ENCODE data around the gene CLVS2. TPM values are rescaled to one million over a fixed set of nuclear protein-coding genes. Genes with fewer than 3 reads are reported as not detected.

The CLVS2 gene
- total and polyA plus RNA-seq, 2 of the 4 experiments (the other 2 are of a cell fraction), result 0.02 TPM; not detected in 1

DNA sequence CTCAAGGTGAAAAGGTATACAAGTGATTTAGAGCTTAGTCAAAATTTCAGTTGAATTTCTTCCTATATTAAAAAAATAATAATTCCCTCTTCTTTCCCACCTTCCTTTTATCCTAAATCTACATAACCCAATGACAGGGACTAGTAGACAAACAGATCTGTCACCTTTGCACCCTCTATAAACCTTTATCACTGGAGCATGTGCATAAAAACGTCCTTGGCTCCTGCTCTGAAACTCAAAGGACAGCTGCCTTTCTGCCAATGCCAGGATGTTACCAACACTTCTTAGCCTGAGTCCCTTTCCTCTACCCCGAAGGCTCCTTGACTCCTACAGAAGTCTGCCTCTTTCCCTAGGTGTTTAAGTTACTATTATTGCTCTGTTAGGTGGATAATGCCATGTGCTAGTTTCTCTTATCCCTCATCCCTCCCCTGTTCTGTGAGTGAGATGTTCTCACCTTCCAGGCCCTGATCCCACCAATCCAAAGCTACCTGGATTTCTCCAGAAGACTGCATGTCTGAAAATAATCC lies 4.3 kb downstream of the CLVS2 start:
- Histone ChIP-seq H4K91ac (ENCODE audit: insufficient read depth, low read depth, low read length) (no peak overlapping the region), H2AFZ (replicated peaks; ENCODE audit: low read length, poor library complexity) (no peak overlapping the region), H3K23ac (ENCODE audit: low read depth, low read length) (no peak overlapping the region), H4K20me1 (ENCODE audit: insufficient read depth, low read length) (no peaks in the 10 kb centered on the region), H3K9me3 (ENCODE audit: control insufficient read depth, insufficient read depth, low read length) (peaks cover 2% of the 10 kb centered on the region; the same call in 1 of the 2 replicates), H3K4me2 (ENCODE audit: low read depth, low read length) (no peak overlapping the region), H2BK20ac (ENCODE audit: low read depth, low read length) (no peak overlapping the region), H4K8ac (ENCODE audit: low read depth in 2 of 2, low read length in 2 of 2) (no peak overlapping the region), H3K27ac (ENCODE audit: insufficient read depth, low read length) (no peak overlapping the region), H2BK5ac (ENCODE audit: low read depth, low read length, poor library complexity, severe bottlenecking) (no peak overlapping the region), H3K36me3 (ENCODE audit: control insufficient read depth, insufficient read depth, low read length) (no peaks in the 10 kb centered on the region), H2AK9ac (replicated peaks; ENCODE audit: low read depth, low read length, poor library complexity) (no peak overlapping the region), H3K56ac (ENCODE audit: extremely low read depth, insufficient read depth, low read length) (no peak overlapping the region), H3K4me1 (ENCODE audit: control insufficient read depth, insufficient read depth, low read length) (no peaks in the 10 kb centered on the region), H3K27me3 (ENCODE audit: control insufficient read depth, insufficient read depth, low read length) (peaks cover 2% of the 10 kb centered on the region; the same call in 1 of the 2 replicates), H4K5ac (ENCODE audit: low read depth, low read length) (no peak overlapping the region), H3K14ac (replicated peaks; ENCODE audit: low read depth, low read length) (no peak overlapping the region), H3K9ac (ENCODE audit: low read depth, low read length) (no peak overlapping the region), H3K9me1 (ENCODE audit: insufficient read depth, low read length) (no peaks in the 10 kb centered on the region), H3K4ac (ENCODE audit: low read depth, low read length) (no peak overlapping the region), H2BK120ac (ENCODE audit: low read depth, low read length) (no peak overlapping the region), H2AK5ac (ENCODE audit: low read depth, low read length) (no peak overlapping the region), H3K18ac (ENCODE audit: low read depth, low read length) (no peak overlapping the region), H2BK15ac (ENCODE audit: low read depth, low read length) (no peak overlapping the region), H3K79me1 (ENCODE audit: low read depth in 1 of 2, low read length in 2 of 2) (no peaks in the 10 kb centered on the region), H3K4me3 (ENCODE audit: insufficient read depth, low read depth, low read length) (no peak overlapping the region)
- dilution Hi-C loops (cut with HindIII; ENCODE audit: low sequenced_read_pairs, unreplicated experiment), result no loop called here
- in situ Hi-C loops (cut with MboI; ENCODE audit: low sequenced_read_pairs), result no loop called here
- no TSS peak for BruUV-seq (replicated peaks)
- CTCF ChIA-PET, result no interaction called here
- TF ChIP-seq MAZ (IDR thresholded peaks at IDR 0.05; ENCODE audit: borderline replicate concordance, low read depth, low read length), result no peak
- no peak for TF ChIP-seq CEBPB (IDR thresholded peaks at IDR 0.05; ENCODE audit: low read depth, low read length)
- ATAC-seq (ENCODE audit: low read depth) (no peak), DNase-seq (no peak)
- no CpG with 5 or more reads among the region's 2 CpGs for WGBS, 2 experiments (ENCODE audit: extremely low coverage in 2 of 2, insufficient read length in 1 of 2)
- POLR2A ChIA-PET (ENCODE audit: unreplicated experiment), result no interaction called here
- intact Hi-C loops (cut with micrococcal nuclease), result no loop called here
